LNCaP clone FGC (cell line): Measurements from ENCODE around the gene CDC42EP5.
A peak's percentile ranks its signal among the peaks of the same experiment; 100 is the strongest.

Experiments used
- DNase-seq: peaks from one replicate; pipeline ENCODE4 v3.0.0-alpha.2; 2011; ENCODE audit warnings: low read depth
- H3K4me3 ChIP-seq: 2 replicates; pipeline ENCODE4 v1.5.1; 2011; ENCODE audit warnings: mild to moderate bottlenecking, low read depth, low read length, control low read depth
- CTCF ChIP-seq: IDR thresholded peaks from 2 replicates; pipeline ENCODE4 v1.5.1; 2012; ENCODE audit warnings: mild to moderate bottlenecking; ENCODE audit not compliant: control insufficient read depth, insufficient read depth; ENCODE audit errors: extremely low read depth

CDC42EP5 gene

DNA sequence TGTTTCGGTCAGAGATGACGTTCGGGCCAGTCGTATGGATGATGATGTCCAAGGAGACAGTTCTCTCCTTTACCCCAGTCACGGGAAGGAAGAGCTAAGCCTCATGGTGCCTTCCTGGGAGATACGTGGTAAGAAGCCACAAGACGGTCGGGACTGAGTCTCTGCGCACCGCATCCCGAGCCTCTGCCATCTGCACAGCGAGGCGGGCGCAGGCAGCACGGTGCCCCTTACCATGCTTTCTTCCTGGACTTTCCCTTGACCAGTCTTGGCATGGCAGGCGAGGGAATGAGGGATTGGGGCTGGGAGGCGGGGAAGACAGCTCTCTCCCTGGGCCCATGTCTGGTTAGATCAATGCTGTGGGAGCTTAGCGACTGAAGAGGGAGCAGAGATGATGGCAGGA is 19.5 kb upstream of the CDC42EP5 start:
- no peak for TF ChIP-seq CTCF
- no peak overlapping the region for H3K4me3 ChIP-seq
- no peak for DNase-seq

DNA sequence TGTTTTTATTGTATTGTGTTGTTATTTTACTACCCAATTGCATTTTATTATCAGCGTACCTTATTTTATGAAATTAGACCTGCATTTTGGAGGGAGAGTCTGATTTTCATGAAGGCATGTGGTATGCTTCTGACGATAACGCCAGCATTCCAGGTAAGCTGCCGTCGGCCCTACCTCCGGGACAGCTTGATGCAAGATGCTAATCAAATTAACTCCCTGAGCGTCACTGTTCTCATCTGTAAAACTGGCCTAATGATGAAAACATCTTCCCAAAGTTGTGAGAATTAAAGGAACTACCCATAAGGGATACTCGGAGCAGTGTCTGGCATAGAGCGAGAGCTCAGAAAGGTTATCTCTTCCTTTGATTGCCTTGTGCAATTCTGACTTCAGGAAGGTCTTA is 16.7 kb upstream of the CDC42EP5 start:
- no peak overlapping the region for H3K4me3 ChIP-seq
- TF ChIP-seq CTCF = no peak
- no peak for DNase-seq

DNA sequence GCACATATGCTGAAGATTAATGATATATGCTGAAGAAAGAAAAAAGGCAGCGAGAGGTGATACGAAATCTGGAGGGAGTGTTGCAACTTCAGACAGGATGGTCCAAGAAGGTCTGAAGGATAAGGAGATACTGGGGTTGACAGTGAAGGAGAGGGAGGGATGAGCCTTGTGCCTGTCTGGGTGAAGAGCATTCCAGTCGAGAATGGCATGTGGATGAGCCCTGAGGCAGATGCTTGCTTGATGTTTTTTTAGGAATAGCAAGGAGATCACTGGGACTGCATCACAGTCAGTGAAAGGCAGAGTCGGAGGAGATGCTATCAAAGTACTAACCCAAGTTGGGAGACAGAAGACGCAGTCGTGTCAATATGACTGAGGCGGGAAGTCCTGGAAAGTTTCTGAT is 16.2 kb upstream of the CDC42EP5 start:
- TF ChIP-seq CTCF = no peak
- DNase-seq = no peak

GRCh38 chr19:54485851-54486250 is 12.8 kb upstream of the CDC42EP5 start:
- TF ChIP-seq CTCF = no peak
- no peak overlapping the region for H3K4me3 ChIP-seq
- no peak for DNase-seq

More for the DNA sequence above, 16.2 kb upstream of the CDC42EP5 start:
- H3K4me3 ChIP-seq = no peak overlapping the region

DNA sequence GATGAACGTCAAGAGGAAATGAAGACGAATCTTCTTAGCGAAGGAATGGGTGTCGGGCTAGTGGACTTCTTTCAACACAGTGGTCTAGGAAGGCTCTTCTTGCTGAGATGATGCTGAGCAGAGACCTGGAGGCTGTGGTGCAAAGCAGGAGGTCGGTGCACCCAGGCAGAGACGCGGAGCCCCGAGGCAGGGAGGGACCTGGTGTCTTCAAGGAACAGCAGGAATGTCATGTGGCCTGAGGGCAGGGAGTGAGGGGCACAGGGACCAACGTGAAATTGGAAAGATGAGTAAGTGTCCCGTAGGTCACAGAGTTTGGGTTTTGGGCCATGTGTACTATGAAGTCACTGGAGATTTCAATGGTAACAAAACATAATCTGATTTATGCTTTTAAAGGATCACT is 11.4 kb upstream of the CDC42EP5 start:
- no peak for TF ChIP-seq CTCF
- H3K4me3 ChIP-seq = no peak overlapping the region
- no peak for DNase-seq

- no peak overlapping the region for H3K4me3 ChIP-seq
- no peak for TF ChIP-seq CTCF
These were observed 9.8 kb upstream of the CDC42EP5 start for GRCh38 chr19:54482889-54483288.

GRCh38 chr19:54481326-54481930 is 8.3 kb upstream of the CDC42EP5 start:
- TF ChIP-seq CTCF = peak; percentile 71
- no peak overlapping the region for H3K4me3 ChIP-seq
- DNase-seq = no peak

More at GRCh38 chr19:54482889-54483288, 9.8 kb upstream of the CDC42EP5 start:
- DNase-seq = no peak
